Measurements from ENCODE around the gene STAMBP. TPM values are rescaled to one million over a fixed set of nuclear protein-coding genes. Genes with fewer than 3 reads are reported as not detected.

The STAMBP gene
- total and polyA plus RNA-seq, 9 of the 15 experiments (the other 6 are each of a cell fraction or from before 2014, with no cell fraction given), result 36.9 to 75.2 (median 48.8) TPM

DNA sequence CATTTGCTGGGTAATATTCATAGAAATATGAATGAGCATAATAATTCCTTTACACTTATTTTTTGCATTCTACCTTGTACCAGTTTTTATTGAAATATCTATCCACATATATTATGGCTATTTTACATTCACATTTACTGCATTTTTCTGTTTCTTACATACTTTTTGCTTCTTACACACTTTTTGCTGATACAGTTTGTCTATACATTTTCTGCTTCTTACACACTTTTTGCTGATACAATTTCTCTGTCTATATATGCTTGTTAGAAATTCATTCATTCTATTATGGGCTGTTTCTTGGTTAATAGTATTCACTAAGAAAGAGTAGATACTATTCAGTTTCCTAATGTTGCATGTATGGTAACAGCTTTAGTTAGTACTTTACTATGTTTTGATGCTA is 16.9 kb upstream of the STAMBP start:
- CTCF ChIA-PET (ENCODE audit: low intra/inter-chr PET ratio), result no interaction called here
- H3K4me2 ChIP-seq (ENCODE audit: insufficient read depth, low read length), result no peak overlapping the region
- no peak for DNase-seq (ENCODE audit: extremely low read depth in 1 of 4, low spot score in 3 of 4)
- no peak overlapping the region for H3K4me3 ChIP-seq
- H3K79me2 ChIP-seq (ENCODE audit: control insufficient read depth, insufficient read depth, low read length), result no peaks in the 10 kb centered on the region
- H3K27me3 ChIP-seq (ENCODE audit: control insufficient read depth in 2 of 2, insufficient read depth in 2 of 2, low read length in 2 of 2), result no peaks in the 10 kb centered on the region
- H3K27ac ChIP-seq (ENCODE audit: extremely low read depth, low read depth, low read length), result no peak overlapping the region
- peaks cover 0 to 14% of the 10 kb centered on the region in 2 experiments; a peak in 2 of 5 replicates for H3K4me1 ChIP-seq (replicated peaks in 1 of 2; ENCODE audit: control insufficient read depth in 2 of 2, insufficient read depth in 2 of 2, low read length in 2 of 2)
- in situ Hi-C loops (cut with MboI) (no loop called here), intact Hi-C loops (cut with micrococcal nuclease) (no loop called here)
- no peaks in the 10 kb centered on the region for H3K9me1 ChIP-seq (ENCODE audit: control insufficient read depth, insufficient read depth, low read length)
- no peak for ATAC-seq
- H3K9ac ChIP-seq (ENCODE audit: insufficient read depth in 1 of 2, low read depth in 2 of 2, low read length in 2 of 2), result no peak overlapping the region
- no peak for FAIRE-seq
- H3K9me3 ChIP-seq (replicated peaks; ENCODE audit: control insufficient read depth, insufficient read depth, low read depth, low read length), result no peaks in the 10 kb centered on the region
- no TSS peak for BruUV-seq (replicated peaks)
- POLR2A ChIA-PET, result no interaction called here
- H4K20me1 ChIP-seq (replicated peaks; ENCODE audit: control insufficient read depth, insufficient read depth, low read length), result no peaks in the 10 kb centered on the region
- TF ChIP-seq ZNF316 (IDR thresholded peaks at IDR 0.05) (peak; percentile 81), MAFG (tag; conservative IDR thresholded peaks at IDR 0.05) (peak; percentile 16; the same call in 1 of the 2 replicates), EP400 (IDR thresholded peaks at IDR 0.05) (no peak), FOSL1 (tag; conservative IDR thresholded peaks at IDR 0.05) (no peak), C11orf30 (IDR thresholded peaks at IDR 0.05; ENCODE audit: low read depth) (peak; percentile 57; the same call in 1 of the 2 replicates)
- no peak overlapping the region for H2AFZ ChIP-seq (ENCODE audit: low read depth, low read length)
- no peaks in the 10 kb centered on the region for H3K36me3 ChIP-seq (ENCODE audit: control insufficient read depth, insufficient read depth, low read length)

DNA sequence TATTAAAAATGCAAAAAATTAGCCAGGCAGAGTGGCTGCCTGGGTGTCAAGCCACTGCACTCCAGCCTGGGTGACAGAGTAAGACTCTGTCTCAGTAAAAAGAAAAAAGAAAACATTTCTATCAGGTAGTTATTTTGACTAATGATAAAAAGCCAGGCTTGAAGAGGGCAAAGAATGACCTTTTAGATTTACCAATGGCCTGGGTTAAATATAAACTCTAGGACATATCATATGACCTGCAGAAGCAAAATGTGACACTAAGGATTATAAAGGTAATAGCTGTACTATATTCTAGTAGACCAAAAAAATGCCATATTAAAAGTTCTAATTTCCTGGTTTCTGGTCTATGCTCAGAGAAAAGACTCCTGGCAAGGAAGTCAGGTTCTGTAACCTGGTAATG is 16.1 kb upstream of the STAMBP start:
- FAIRE-seq, result no peak
- H3K79me2 ChIP-seq (ENCODE audit: control insufficient read depth, insufficient read depth, low read length), result no peaks in the 10 kb centered on the region
- no peaks in the 10 kb centered on the region for H3K27me3 ChIP-seq (ENCODE audit: control insufficient read depth in 2 of 2, insufficient read depth in 2 of 2, low read length in 2 of 2)
- in situ Hi-C loops (cut with MboI) (no loop called here), intact Hi-C loops (cut with micrococcal nuclease) (no loop called here)
- no peaks in the 10 kb centered on the region for H3K36me3 ChIP-seq (ENCODE audit: control insufficient read depth, insufficient read depth, low read length)
- H3K9ac ChIP-seq (ENCODE audit: insufficient read depth in 1 of 2, low read depth in 2 of 2, low read length in 2 of 2), result 0 out of 4 replicates have a peak overlapping the region, but pooled peaks of 1 of the 2 experiments have one; percentile 8
- H3K9me1 ChIP-seq (ENCODE audit: control insufficient read depth, insufficient read depth, low read length), result no peaks in the 10 kb centered on the region
- no peak for TF ChIP-seq RBFOX2 (IDR thresholded peaks at IDR 0.05; ENCODE audit: low read depth, low read length)
- CTCF ChIA-PET (ENCODE audit: low intra/inter-chr PET ratio), result interaction anchor here (0.7 kb wide), 1 partner anchor 128 kb away, joined by 3 read pairs; no protein-coding TSS in a partner anchor
- peak overlapping the region; percentile 63 for H2AFZ ChIP-seq (ENCODE audit: low read depth, low read length)
- DNase-seq (ENCODE audit: extremely low read depth in 1 of 4, low spot score in 3 of 4), result no peak
- POLR2A ChIA-PET, result interaction anchor here (0.9 to 1.4 kb wide), 2 partner anchors 10 to 214 kb away, joined by 3 to 6 read pairs; no protein-coding TSS in a partner anchor
- H3K27ac ChIP-seq (ENCODE audit: extremely low read depth, low read depth, low read length), result peak overlapping the region; percentile 13; the same call in 1 of the 3 replicates
- no TSS peak for BruUV-seq (replicated peaks)
- H3K4me3 ChIP-seq, result no peak overlapping the region
- peak; percentile 22; the same call in 1 of the 3 replicates for ATAC-seq
- no peaks in the 10 kb centered on the region for H4K20me1 ChIP-seq (replicated peaks; ENCODE audit: control insufficient read depth, insufficient read depth, low read length)
- H3K4me1 ChIP-seq (replicated peaks in 1 of 2; ENCODE audit: control insufficient read depth in 2 of 2, insufficient read depth in 2 of 2, low read length in 2 of 2), result peaks cover 0 to 14% of the 10 kb centered on the region in 2 experiments; a peak in 2 of 5 replicates
- H3K4me2 ChIP-seq (ENCODE audit: insufficient read depth, low read length), result peak overlapping the region; percentile 60; the same call in 1 of the 2 replicates
- H3K9me3 ChIP-seq (replicated peaks; ENCODE audit: control insufficient read depth, insufficient read depth, low read depth, low read length), result no peaks in the 10 kb centered on the region
